Activated gamma-delta T cell treated with Interleukin-2 at 50 U/mL for 16 hours (primary cell): Measurements from ENCODE around the gene TBC1D22B.
"Not testable (repeated sequence)": the region's sequence is repeated elsewhere in the genome, so short reads cannot be mapped to it uniquely, and the experiment has no call there.

Source experiments
- DNase-seq: peaks from one replicate; pipeline ENCODE4 v3.0.0-alpha.2; 2020

TBC1D22B gene

GRCh38 chr6:37304766-37305165, 47.2 kb downstream of the TBC1D22B start:
- DNase-seq: no peak

GRCh38 chr6:37305841-37306425, 48.4 kb downstream of the TBC1D22B start:
- no peak for DNase-seq

GRCh38 chr6:37306624-37307222, 49.2 kb downstream of the TBC1D22B start:
- no peak for DNase-seq

- not testable (repeated sequence) for DNase-seq
Measured at GRCh38 chr6:37307484-37307883, 49.9 kb downstream of the TBC1D22B start.

- no peak for DNase-seq
Measured at GRCh38 chr6:37308069-37308815, 50.7 kb downstream of the TBC1D22B start.

- DNase-seq: no peak
Measured at GRCh38 chr6:37309046-37309445, 51.5 kb downstream of the TBC1D22B start.

GRCh38 chr6:37309692-37310091, 52.1 kb downstream of the TBC1D22B start:
- no peak for DNase-seq

- DNase-seq: no peak
Measured at GRCh38 chr6:37310966-37311365, 53.4 kb downstream of the TBC1D22B start.

- DNase-seq: no peak
Measured at GRCh38 chr6:37311741-37312473, 54.3 kb downstream of the TBC1D22B start.

GRCh38 chr6:37313723-37314486, 56.3 kb downstream of the TBC1D22B start:
- no peak for DNase-seq

- no peak for DNase-seq
Measured at GRCh38 chr6:37314487-37315156, 57.0 kb downstream of the TBC1D22B start.

- no peak for DNase-seq
Measured at GRCh38 chr6:37315157-37315515, 57.6 kb downstream of the TBC1D22B start.

GRCh38 chr6:37316071-37316470, 58.5 kb downstream of the TBC1D22B start:
- no peak for DNase-seq

GRCh38 chr6:37317312-37318038, 59.9 kb downstream of the TBC1D22B start:
- no peak for DNase-seq

- no peak for DNase-seq
Measured at GRCh38 chr6:37319156-37319555, 61.6 kb downstream of the TBC1D22B start.

- no peak for DNase-seq
Measured at GRCh38 chr6:37319856-37320480, 62.4 kb downstream of the TBC1D22B start.

GRCh38 chr6:37320646-37321045, 63.1 kb downstream of the TBC1D22B start:
- no peak for DNase-seq

- no peak for DNase-seq
Measured at GRCh38 chr6:37321101-37321500, 63.5 kb downstream of the TBC1D22B start.

GRCh38 chr6:37321516-37322415, 64.2 kb downstream of the TBC1D22B start:
- no peak for DNase-seq

GRCh38 chr6:37323580-37323979, 66.0 kb downstream of the TBC1D22B start:
- no peak for DNase-seq
